GM23248 (cell line): ENCODE results near the gene MT1B.

ENCODE experiments used
- EZH2 ChIP-seq: fragments of 200-600 bp; sonication (generic); IDR thresholded peaks from 2 replicates; pipeline ENCODE4 v1.6.1; 2018; ENCODE audit warnings: antibody characterized with exemption, mild to moderate bottlenecking; ENCODE audit not compliant: insufficient read depth, poor library complexity, severe bottlenecking
- EZH2phosphoT487 ChIP-seq: fragments of 200-600 bp; sonication (generic); IDR thresholded peaks from 2 replicates; pipeline ENCODE4 v1.6.1; 2018; ENCODE audit warnings: antibody characterized with exemption, moderate library complexity, mild to moderate bottlenecking, low read depth; ENCODE audit not compliant: insufficient read depth

- TF ChIP-seq EZH2phosphoT487 (no peak), EZH2 (no peak)
Observed at GRCh38 chr16:56684926-56685590, 33.4 kb downstream of the MT1B start.
